Hepatocyte (in vitro differentiated cells): ENCODE data around the gene IVD. TPM values are rescaled to one million over a fixed set of nuclear protein-coding genes. Genes with fewer than 3 reads are reported as not detected.

Experiments used
- DNase-seq: peaks from one replicate; pipeline ENCODE4 v3.0.0-alpha.2; 2016; ENCODE audit warnings: low spot score
- H2AFZ ChIP-seq: fragments of 200-600 bp; sonication (generic); 2 replicates; pipeline ENCODE4 v1.6.0; 2016; ENCODE audit warnings: antibody characterized with exemption, mild to moderate bottlenecking
- H3K27ac ChIP-seq: fragments of 200-600 bp; sonication (generic); 2 replicates; pipeline ENCODE4 v1.5.1; 2016; ENCODE audit warnings: mild to moderate bottlenecking
- H3K27me3 ChIP-seq: fragments of 200-600 bp; sonication (generic); 2 replicates; pipeline ENCODE4 v1.6.1; 2016
- H3K36me3 ChIP-seq: fragments of 200-600 bp; sonication (generic); replicated peaks from 2 replicates; pipeline ENCODE4 v1.5.1; 2016; ENCODE audit warnings: low read depth; ENCODE audit not compliant: insufficient read depth
- H3K4me1 ChIP-seq: fragments of 200-600 bp; sonication (generic); 2 replicates; pipeline ENCODE4 v1.5.1; 2016; ENCODE audit warnings: mild to moderate bottlenecking, moderate library complexity; ENCODE audit not compliant: insufficient read depth
- H3K4me2 ChIP-seq: fragments of 200-600 bp; sonication (generic); 2 replicates; pipeline ENCODE4 v1.6.0; 2016
- H3K4me3 ChIP-seq: fragments of 200-600 bp; sonication (generic); 2 replicates; pipeline ENCODE4 v1.5.1; 2016; ENCODE audit warnings: mild to moderate bottlenecking
- H3K79me2 ChIP-seq: fragments of 200-600 bp; sonication (generic); 2 replicates; pipeline ENCODE4 v1.6.0; 2017; ENCODE audit warnings: mild to moderate bottlenecking
- H3K9me2 ChIP-seq: fragments of 200-600 bp; sonication (generic); replicated peaks from 2 replicates; pipeline ENCODE4 v1.6.0; 2017; ENCODE audit warnings: mild to moderate bottlenecking; ENCODE audit not compliant: insufficient read depth
- H3K9me3 ChIP-seq: fragments of 200-600 bp; sonication (generic); 2 replicates; pipeline ENCODE4 v1.5.1; 2016; ENCODE audit warnings: low read depth, mild to moderate bottlenecking
- H4K20me1 ChIP-seq: fragments of 200-600 bp; sonication (generic); 2 replicates; pipeline ENCODE4 v1.6.0; 2016; ENCODE audit warnings: mild to moderate bottlenecking; ENCODE audit not compliant: insufficient read depth, poor library complexity, severe bottlenecking
- CTCF ChIP-seq: fragments of 200-600 bp; sonication (generic); IDR thresholded peaks from 2 replicates; pipeline ENCODE4 v1.5.1; 2016; ENCODE audit warnings: antibody characterized with exemption, mild to moderate bottlenecking; ENCODE audit not compliant: poor library complexity
- EZH2 ChIP-seq: fragments of 200-600 bp; sonication (generic); IDR thresholded peaks from 2 replicates; pipeline ENCODE4 v1.6.1; 2016; ENCODE audit warnings: antibody characterized with exemption, mild to moderate bottlenecking, borderline replicate concordance
- EZH2phosphoT487 ChIP-seq: fragments of 200-600 bp; sonication (generic); IDR thresholded peaks from one replicate; pipeline ENCODE4 v1.6.1; 2018; ENCODE audit warnings: antibody characterized with exemption, mild to moderate bottlenecking, low read depth, moderate library complexity; ENCODE audit not compliant: unreplicated experiment, severe bottlenecking
- WGBS: methylation state at CpG from one replicate; pipeline ENCODE4 v1.1.6; 2016; ENCODE audit warnings: low lambda C conversion rate; ENCODE audit errors: missing lambda C conversion rate; 5-methylcytosine and 5-hydroxymethylcytosine counted together
- polyA plus RNA-seq: library from polyadenylated mRNA; unstranded; fragments of >200 nt; fragmentation: Nextera tagmentation; extraction: Ambion mirVana; gene quantifications from 2 replicates; pipeline ENCODE4 v1.2.1, GENCODE V29; 2016
- total RNA-seq: library from RNA; depleted of rRNA; stranded (reverse); fragments of >200 nt; gene quantifications from 2 replicates; pipeline ENCODE4 v1.2.3, GENCODE V29; 2014

The IVD gene
- total and polyA plus RNA-seq, 2 experiments from 2014 or later = 31.5 to 71.6 TPM

- DNase-seq = no peak
- Histone ChIP-seq H3K4me1 (no peaks in the 10 kb centered on the region), H3K79me2 (peaks cover 30% of the 10 kb centered on the region), H3K4me3 (no peak overlapping the region), H2AFZ (peak overlapping the region; percentile 70), H4K20me1 (no peaks in the 10 kb centered on the region), H3K4me2 (peak overlapping the region; percentile 67), H3K9me3 (no peaks in the 10 kb centered on the region), H3K27ac (no peak overlapping the region), H3K36me3 (no peaks in the 10 kb centered on the region), H3K9me2 (no peaks in the 10 kb centered on the region), H3K27me3 (no peaks in the 10 kb centered on the region)
- 91% methylated on average over 11 of the region's 11 CpGs for WGBS
- no peak for TF ChIP-seq EZH2
- TF ChIP-seq CTCF = no peak
- TF ChIP-seq EZH2phosphoT487 = no peak
Observed at GRCh38 chr15:40381818-40382529, 23.6 kb upstream of the IVD start.

GRCh38 chr15:40382580-40383456 is 22.8 kb upstream of the IVD start, which contains the start of gene KNSTRN:
TSS of gene KNSTRN (plus strand) at chr15:40382721. CDS start at chr15:40382836, 115 bp downstream.
- 4% methylated on average over 57 of the region's 57 CpGs for WGBS

GRCh38 chr15:40386480-40386879 is 19.1 kb upstream of the IVD start:
- H3K36me3 ChIP-seq = no peaks in the 10 kb centered on the region
- WGBS = 97% methylated on average over 3 of the region's 3 CpGs
- no peaks in the 10 kb centered on the region for H3K9me2 ChIP-seq
- no peaks in the 10 kb centered on the region for H4K20me1 ChIP-seq
- H2AFZ ChIP-seq = no peak overlapping the region
- no peaks in the 10 kb centered on the region for H3K27me3 ChIP-seq
- H3K27ac ChIP-seq = no peak overlapping the region
- no peak for DNase-seq
- H3K4me1 ChIP-seq = no peaks in the 10 kb centered on the region
- peaks cover 30% of the 10 kb centered on the region for H3K79me2 ChIP-seq
- no peak overlapping the region for H3K4me2 ChIP-seq
- TF ChIP-seq CTCF (no peak), EZH2 (no peak), EZH2phosphoT487 (no peak)
- no peak overlapping the region for H3K4me3 ChIP-seq
- H3K9me3 ChIP-seq = no peaks in the 10 kb centered on the region

More at GRCh38 chr15:40382580-40383456, 22.8 kb upstream of the IVD start, which contains the start of gene KNSTRN:
- peak within 1 kb of the TSS; percentile 35 for H3K27ac ChIP-seq
- H3K4me1 ChIP-seq = no peaks in the 10 kb centered on the region
- DNase-seq = peak; percentile 96
- TF ChIP-seq CTCF (no peak), EZH2 (no peak), EZH2phosphoT487 (no peak)
- H3K9me3 ChIP-seq = no peaks in the 10 kb centered on the region
- H3K4me3 ChIP-seq = peak within 1 kb of the TSS; percentile 30
- no peaks in the 10 kb centered on the region for H3K27me3 ChIP-seq
- peak within 1 kb of the TSS; percentile 80 for H2AFZ ChIP-seq
- H3K79me2 ChIP-seq = peaks cover 30% of the 10 kb centered on the region
- H3K9me2 ChIP-seq = no peaks in the 10 kb centered on the region
- H3K4me2 ChIP-seq = peak within 1 kb of the TSS; percentile 86
- no peaks in the 10 kb centered on the region for H4K20me1 ChIP-seq
- H3K36me3 ChIP-seq = no peaks in the 10 kb centered on the region
